H9 (cell line): Measurements from ENCODE around the gene PRKAR2B. TPM values are rescaled to one million over a fixed set of nuclear protein-coding genes. Genes with fewer than 3 reads are reported as not detected.

Experiments
- DNase-seq: peaks from one replicate; pipeline ENCODE4 v3.0.0-alpha.2; 2017
- H2AFZ ChIP-seq: one replicate; pipeline ENCODE4 v1.6.1; 2013; ENCODE audit warnings: mild to moderate bottlenecking, low read length, control low read depth, moderate library complexity
- H2AK5ac ChIP-seq: 2 replicates; pipeline ENCODE4 v1.6.1; 2013; ENCODE audit warnings: low read length, control low read depth, mixed read lengths; ENCODE audit not compliant: insufficient read length
- H2BK120ac ChIP-seq: one replicate; pipeline ENCODE4 v1.6.1; 2013; ENCODE audit warnings: low read depth, mild to moderate bottlenecking, low read length, control low read depth, inconsistent platforms; ENCODE audit not compliant: poor library complexity, severe bottlenecking
- H2BK12ac ChIP-seq: 2 replicates; pipeline ENCODE4 v1.6.1; 2013; ENCODE audit warnings: low read length, control low read depth, mixed read lengths, low read depth; ENCODE audit not compliant: insufficient read length
- H2BK15ac ChIP-seq: 2 replicates; pipeline ENCODE4 v1.6.1; 2013; ENCODE audit warnings: low read depth, low read length, control low read depth
- H2BK20ac ChIP-seq: one replicate; pipeline ENCODE4 v1.6.1; 2013; ENCODE audit warnings: low read depth, mild to moderate bottlenecking, low read length, control low read depth, inconsistent platforms; ENCODE audit not compliant: poor library complexity, severe bottlenecking
- H2BK5ac ChIP-seq: 2 replicates; pipeline ENCODE4 v1.6.1; 2013; ENCODE audit warnings: low read length, control low read depth, mixed read lengths; ENCODE audit not compliant: insufficient read length
- H3K14ac ChIP-seq: 2 replicates; pipeline ENCODE4 v1.6.1; 2013; ENCODE audit warnings: low read length, control low read depth; ENCODE audit not compliant: insufficient read depth
- H3K18ac ChIP-seq: 2 replicates; pipeline ENCODE4 v1.6.1; 2013; ENCODE audit warnings: low read depth, mild to moderate bottlenecking, mixed read lengths, low read length, control low read depth; ENCODE audit not compliant: insufficient read length
- H3K23ac ChIP-seq: 2 replicates; pipeline ENCODE4 v1.6.1; 2013; ENCODE audit warnings: low read length, control low read depth, mixed read lengths, low read depth; ENCODE audit not compliant: insufficient read length
- H3K23me2 ChIP-seq: 2 replicates; pipeline ENCODE4 v1.6.1; 2013; ENCODE audit warnings: low read depth, mild to moderate bottlenecking, mixed read lengths, low read length, control low read depth; ENCODE audit not compliant: insufficient read length, poor library complexity, severe bottlenecking
- H3K27ac ChIP-seq: 2 replicates; pipeline ENCODE4 v1.5.1; 2013; ENCODE audit warnings: low read length, control low read depth, mixed read lengths, low read depth; ENCODE audit not compliant: insufficient read length
- H3K27me3 ChIP-seq: 2 replicates; pipeline ENCODE4 v1.6.1; 2013; ENCODE audit warnings: low read length, control low read depth, inconsistent platforms; ENCODE audit not compliant: insufficient read depth
- H3K4ac ChIP-seq: 2 replicates; pipeline ENCODE4 v1.6.1; 2013; ENCODE audit warnings: low read depth, mild to moderate bottlenecking, control low read depth, inconsistent platforms, low read length, moderate library complexity
- H3K4me1 ChIP-seq: 2 replicates; pipeline ENCODE4 v1.6.1; 2013; ENCODE audit warnings: low read length, control low read depth, inconsistent platforms; ENCODE audit not compliant: insufficient read depth
- H3K4me2 ChIP-seq: 2 replicates; pipeline ENCODE4 v1.6.1; 2013; ENCODE audit warnings: low read length, control low read depth, mixed read lengths; ENCODE audit not compliant: insufficient read length, insufficient read depth
- H3K56ac ChIP-seq: 2 replicates; pipeline ENCODE4 v1.6.1; 2013; ENCODE audit warnings: low read depth, mild to moderate bottlenecking, mixed read lengths, low read length, control low read depth; ENCODE audit not compliant: insufficient read length
- H3K79me1 ChIP-seq: 2 replicates; pipeline ENCODE4 v1.6.1; 2013; ENCODE audit warnings: low read depth, mild to moderate bottlenecking, moderate library complexity, low read length, control low read depth, inconsistent platforms; ENCODE audit not compliant: insufficient read depth, poor library complexity, severe bottlenecking
- H3K79me2 ChIP-seq: 2 replicates; pipeline ENCODE4 v1.6.1; 2013; ENCODE audit warnings: low read length, control low read depth, inconsistent platforms; ENCODE audit not compliant: insufficient read depth
- H3K9ac ChIP-seq: 2 replicates; pipeline ENCODE4 v1.6.1; 2013; ENCODE audit warnings: low read length, control low read depth, mixed read lengths; ENCODE audit not compliant: insufficient read length; ENCODE audit errors: extremely low read depth
- H3K9me3 ChIP-seq: one replicate; pipeline ENCODE4 v1.6.1; 2013; ENCODE audit warnings: low read depth, low read length, inconsistent platforms; ENCODE audit not compliant: control insufficient read depth
- H3T11ph ChIP-seq: one replicate; pipeline ENCODE4 v1.6.1; 2013; ENCODE audit warnings: mild to moderate bottlenecking, low read length, control low read depth, inconsistent platforms
- H4K20me1 ChIP-seq: one replicate; pipeline ENCODE4 v1.6.1; 2013; ENCODE audit not compliant: control insufficient read depth, insufficient read length, insufficient read depth
- H4K5ac ChIP-seq: 2 replicates; pipeline ENCODE4 v1.6.1; 2013; ENCODE audit warnings: low read depth, mild to moderate bottlenecking, mixed read lengths, low read length, control low read depth; ENCODE audit not compliant: insufficient read length
- H4K8ac ChIP-seq: replicated peaks from 2 replicates; pipeline ENCODE4 v1.6.1; 2013; ENCODE audit warnings: low read length, control low read depth, mixed read lengths, low read depth; ENCODE audit not compliant: insufficient read length
- H4K91ac ChIP-seq: 2 replicates; pipeline ENCODE4 v1.6.1; 2013; ENCODE audit warnings: low read depth, mild to moderate bottlenecking, moderate library complexity, mixed read lengths, low read length, control low read depth; ENCODE audit not compliant: insufficient read length
- H3K27ac Mint-ChIP-seq, 3 experiments: 2 replicates in 2 of 3; 3 replicates in 1 of 3; pipeline ENCODE4 v1.8.0; 2020 to 2021; ENCODE audit warnings: mixed read lengths in 3 of 3, mild to moderate bottlenecking in 1 of 3, moderate library complexity in 1 of 3
- H3K27me3 Mint-ChIP-seq: 2 replicates; pipeline ENCODE4 v1.8.0; 2021; ENCODE audit warnings: low read depth, mild to moderate bottlenecking, moderate library complexity, mixed read lengths
- H3K36me3 Mint-ChIP-seq, 3 experiments: 2 replicates in 2 of 3; 3 replicates in 1 of 3; pipeline ENCODE4 v1.8.0; 2020 to 2021; ENCODE audit warnings: low read depth in 3 of 3, mixed read lengths in 3 of 3; ENCODE audit not compliant: insufficient read depth in 1 of 3
- H3K4me1 Mint-ChIP-seq, 2 experiments: 2 replicates each; pipeline ENCODE4 v1.8.0; 2020; ENCODE audit warnings: mixed read lengths in 2 of 2
- H3K4me3 Mint-ChIP-seq, 2 experiments: 2 replicates in 1 of 2; 3 replicates in 1 of 2; pipeline ENCODE4 v1.8.0; 2020 to 2021; ENCODE audit warnings: mild to moderate bottlenecking in 2 of 2, mixed read lengths in 2 of 2, moderate library complexity in 1 of 2
- H3K9me3 Mint-ChIP-seq, 2 experiments: 2 replicates in 1 of 2; 3 replicates in 1 of 2; pipeline ENCODE4 v1.8.0; 2020; ENCODE audit warnings: mild to moderate bottlenecking in 2 of 2, mixed read lengths in 2 of 2, moderate library complexity in 1 of 2
- CTCF ChIP-seq: fragments of 200-600 bp; sonication (generic); conservative IDR thresholded peaks from 3 replicates; pipeline ENCODE4 v1.8.0; 2021; ENCODE audit warnings: antibody characterized with exemption, mild to moderate bottlenecking
- WGBS: extraction: QIAGEN DNeasy Blood & Tissue Kit; methylation state at CpG from one replicate; pipeline ENCODE4 v1.1.7; 2013; ENCODE audit warnings: missing lambda C conversion rate, low lambda C conversion rate, mixed read lengths; ENCODE audit not compliant: insufficient read length; ENCODE audit errors: extremely low coverage; 5-methylcytosine and 5-hydroxymethylcytosine counted together
- total RNA-seq: library from RNA; stranded (reverse); gene quantifications from 2 replicates; pipeline ENCODE4 v1.2.1, GENCODE V29; 2021

The PRKAR2B gene
- total RNA-seq, 1 experiment from 2014 or later: 16.6 TPM

DNA sequence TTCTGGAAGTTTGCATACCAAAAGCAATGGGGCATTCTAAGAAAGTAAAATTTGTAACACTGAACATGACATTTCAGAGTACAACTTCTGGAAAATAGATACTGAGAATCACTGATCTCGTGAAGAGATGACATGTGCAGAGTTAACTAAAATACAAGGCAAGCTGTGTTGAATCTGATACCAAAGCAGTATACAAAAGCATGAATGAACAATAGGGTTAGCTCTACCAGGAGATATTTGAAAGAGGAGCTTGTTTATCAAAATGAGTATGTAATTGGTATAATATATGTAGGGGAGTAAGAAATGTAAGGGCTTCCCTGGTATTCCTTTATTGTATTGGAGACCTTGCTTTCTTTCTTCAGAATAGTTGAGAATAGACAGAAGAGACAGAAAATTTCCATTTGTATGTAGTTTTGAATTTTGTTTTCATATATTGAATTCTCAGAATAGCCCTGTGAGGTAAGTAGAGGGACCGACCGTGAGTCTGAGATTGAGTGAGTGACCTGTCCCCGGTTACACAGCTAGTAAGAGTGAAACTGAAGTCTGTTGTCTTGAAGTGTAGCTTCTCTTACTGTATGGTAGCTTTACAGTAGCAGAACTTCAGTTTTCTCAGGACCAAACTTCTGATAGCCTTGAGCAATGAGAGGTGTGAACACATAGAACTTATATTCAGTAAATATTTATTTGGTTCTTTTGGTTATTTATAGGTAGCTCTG is 129.3 kb downstream of the PRKAR2B start:
- no CpG with 5 or more reads among the region's 4 CpGs for WGBS

More for the DNA sequence above, 129.3 kb downstream of the PRKAR2B start:
- Mint-ChIP-seq H3K36me3 (peaks cover 0 to 9% (median 4%) of the 10 kb centered on the region in 3 experiments; a peak in 2 of 7 replicates), H3K27me3 (no peaks in the 10 kb centered on the region; the same call in 1 of the 2 replicates), H3K4me3 (peak overlapping the region in 1 of 2 experiments; percentile 28; a peak in 2 of 5 replicates), H3K27ac (peak overlapping the region; percentile 10 to 94 (median 87); a peak in 6 of 7 replicates), H3K9me3 (peaks cover 0 to 2% of the 10 kb centered on the region in 2 experiments; a peak in 2 of 5 replicates), H3K4me1 (peaks cover 29 to 34% of the 10 kb centered on the region in 2 experiments)
- Histone ChIP-seq H3K79me1 (no peaks in the 10 kb centered on the region), H3K9me3 (no peaks in the 10 kb centered on the region), H3K23ac (no peak overlapping the region), H2BK120ac (no peak overlapping the region), H3K23me2 (no peaks in the 10 kb centered on the region), H3K4ac (no peak overlapping the region), H3K27ac (peak overlapping the region; percentile 36), H2BK20ac (no peak overlapping the region), H3K27me3 (no peaks in the 10 kb centered on the region), H3K4me2 (no peak overlapping the region), H4K5ac (no peak overlapping the region), H3K56ac (no peak overlapping the region), H2AK5ac (no peak overlapping the region), H4K8ac (no peak overlapping the region), H2BK12ac (no peak overlapping the region), H3K9ac (no peak overlapping the region), H3K4me1 (no peaks in the 10 kb centered on the region), H2AFZ (no peak overlapping the region), H3K14ac (no peak overlapping the region), H4K20me1 (no peaks in the 10 kb centered on the region), H4K91ac (no peak overlapping the region), H3T11ph (no peak overlapping the region), H3K79me2 (peaks cover 3% of the 10 kb centered on the region; the same call in 1 of the 2 replicates), H2BK15ac (no peak overlapping the region), H2BK5ac (no peak overlapping the region), H3K18ac (no peak overlapping the region)
- DNase-seq: no peak
- no peak for TF ChIP-seq CTCF
